Transverse colon (tissue), 4 donors: Measurements from ENCODE around the gene HOXA10.

Experiments used
- EP300 ChIP-seq: sonication (generic); formaldehyde crosslinking; IDR thresholded peaks from one replicate; pipeline ENCODE4 v1.6.1; 2017; ENCODE audit warnings: antibody characterized with exemption, low read depth
- POLR2AphosphoS5 ChIP-seq, 3 donors: sonication (generic); formaldehyde crosslinking; IDR thresholded peaks; one replicate each; pipeline ENCODE4 v1.6.1; 2016; ENCODE audit warnings: antibody characterized with exemption in 3 of 3
- TF ChIP-seq, protein P1 (sequence below), 5 experiments: fragments of 200-600 bp in 3 of 5; fragments of 450-650 bp in 2 of 5; sonication (generic) in 3 of 5; IDR thresholded peaks; 1 replicate in 2 of 5; 2 replicates in 3 of 5; pipeline ENCODE4 v1.5.1; 2016 to 2017; ENCODE audit warnings: antibody characterized with exemption in 5 of 5, inconsistent platforms in 3 of 5, mild to moderate bottlenecking in 2 of 5, moderate library complexity in 1 of 5

- TF ChIP-seq POLR2AphosphoS5 (IDR thresholded peaks at IDR 0.05) (no peak), EP300 (no peak)
- TF ChIP-seq, protein P1, sequence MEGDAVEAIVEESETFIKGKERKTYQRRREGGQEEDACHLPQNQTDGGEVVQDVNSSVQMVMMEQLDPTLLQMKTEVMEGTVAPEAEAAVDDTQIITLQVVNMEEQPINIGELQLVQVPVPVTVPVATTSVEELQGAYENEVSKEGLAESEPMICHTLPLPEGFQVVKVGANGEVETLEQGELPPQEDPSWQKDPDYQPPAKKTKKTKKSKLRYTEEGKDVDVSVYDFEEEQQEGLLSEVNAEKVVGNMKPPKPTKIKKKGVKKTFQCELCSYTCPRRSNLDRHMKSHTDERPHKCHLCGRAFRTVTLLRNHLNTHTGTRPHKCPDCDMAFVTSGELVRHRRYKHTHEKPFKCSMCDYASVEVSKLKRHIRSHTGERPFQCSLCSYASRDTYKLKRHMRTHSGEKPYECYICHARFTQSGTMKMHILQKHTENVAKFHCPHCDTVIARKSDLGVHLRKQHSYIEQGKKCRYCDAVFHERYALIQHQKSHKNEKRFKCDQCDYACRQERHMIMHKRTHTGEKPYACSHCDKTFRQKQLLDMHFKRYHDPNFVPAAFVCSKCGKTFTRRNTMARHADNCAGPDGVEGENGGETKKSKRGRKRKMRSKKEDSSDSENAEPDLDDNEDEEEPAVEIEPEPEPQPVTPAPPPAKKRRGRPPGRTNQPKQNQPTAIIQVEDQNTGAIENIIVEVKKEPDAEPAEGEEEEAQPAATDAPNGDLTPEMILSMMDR (IDR thresholded peaks at IDR 0.05), result no peak
Observed at GRCh38 chr7:27211764-27212204, 37.7 kb upstream of the HOXA10 start.
